Measurements from ENCODE around the gene JARID2. TPM values are rescaled to one million over a fixed set of nuclear protein-coding genes. Genes with fewer than 3 reads are reported as not detected.

The JARID2 gene
- total RNA-seq, 1 donor from 2014 or later, result 24.2 TPM

GRCh38 chr6:15449011-15449410, 203.1 kb downstream of the JARID2 start:
- Mint-ChIP-seq H3K4me1 (ENCODE audit: low read depth, unreplicated experiment) (peaks cover 5% of the 10 kb centered on the region), H3K9me3 (ENCODE audit: unreplicated experiment) (no peaks in the 10 kb centered on the region), H3K4me3 (ENCODE audit: unreplicated experiment) (no peak overlapping the region), H3K27me3 (ENCODE audit: low read depth, unreplicated experiment) (no peaks in the 10 kb centered on the region), H3K27ac (ENCODE audit: unreplicated experiment) (no peak overlapping the region), H3K36me3 (ENCODE audit: low read depth, unreplicated experiment) (peaks cover 10% of the 10 kb centered on the region)
- H4K20me1 ChIP-seq (ENCODE audit: insufficient read depth, low read length), result peaks cover 90% of the 10 kb centered on the region
- no peak overlapping the region for H3K9ac ChIP-seq (ENCODE audit: low read length)
- no peak overlapping the region for H2AFZ ChIP-seq (ENCODE audit: low read depth, low read length)
- H3K4me3 ChIP-seq (ENCODE audit: insufficient read depth, low read depth, low read length), result no peak overlapping the region
- peaks cover 3% of the 10 kb centered on the region for H3K4me1 ChIP-seq (ENCODE audit: insufficient read depth, low read length)
- H3K9me3 ChIP-seq (ENCODE audit: insufficient read depth, low read depth, low read length), result no peaks in the 10 kb centered on the region
- no peaks in the 10 kb centered on the region for H3K27me3 ChIP-seq (ENCODE audit: insufficient read depth, low read length)
- no peak overlapping the region for H3K4me2 ChIP-seq (ENCODE audit: low read length)
- peaks cover 70% of the 10 kb centered on the region for H3K79me2 ChIP-seq (ENCODE audit: insufficient read depth, low read length)
- no peaks in the 10 kb centered on the region for H3K36me3 ChIP-seq (ENCODE audit: insufficient read depth, low read length)
- no peak for TF ChIP-seq CTCF (IDR thresholded peaks at IDR 0.05; ENCODE audit: insufficient read depth, low read depth, low read length)
- TF ChIP-seq EZH2 (IDR thresholded peaks at IDR 0.05; ENCODE audit: insufficient read depth, low read length), result no peak
- FAIRE-seq (no peak), DNase-seq (ENCODE audit: low read depth) (no peak)
- no peak overlapping the region for H3K27ac ChIP-seq (ENCODE audit: low read depth, low read length)

DNA sequence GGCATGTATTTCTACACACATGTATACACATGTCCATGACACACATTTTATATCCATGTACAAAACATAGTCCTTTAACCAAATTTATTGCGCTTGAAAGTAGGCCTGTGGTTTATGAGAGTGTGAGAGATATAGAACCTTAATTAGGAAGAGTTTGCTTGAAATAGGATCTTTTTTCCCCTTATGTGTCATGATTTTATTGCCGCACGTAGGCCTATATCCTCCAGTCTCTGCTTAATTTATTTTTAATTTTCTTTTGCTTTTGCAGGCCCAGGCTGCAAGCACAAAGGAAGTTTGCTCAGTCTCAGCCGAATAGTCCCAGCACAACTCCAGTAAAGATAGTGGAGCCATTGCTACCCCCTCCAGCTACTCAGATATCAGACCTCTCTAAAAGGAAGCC, 205.9 kb downstream of the JARID2 start:
- H3K9ac ChIP-seq (ENCODE audit: low read length), result no peak overlapping the region
- no peak overlapping the region for H3K4me3 ChIP-seq (ENCODE audit: insufficient read depth, low read depth, low read length)
- no peaks in the 10 kb centered on the region for H3K4me1 ChIP-seq (ENCODE audit: insufficient read depth, low read length)
- H3K36me3 ChIP-seq (ENCODE audit: insufficient read depth, low read length), result no peaks in the 10 kb centered on the region
- H3K4me1 Mint-ChIP-seq (ENCODE audit: low read depth, unreplicated experiment), result peaks cover 4% of the 10 kb centered on the region
- no peaks in the 10 kb centered on the region for H3K9me3 Mint-ChIP-seq (ENCODE audit: unreplicated experiment)
- FAIRE-seq (no peak), DNase-seq (ENCODE audit: low read depth) (no peak)
- no peak overlapping the region for H3K27ac ChIP-seq (ENCODE audit: low read depth, low read length)
- peaks cover 49% of the 10 kb centered on the region for H3K79me2 ChIP-seq (ENCODE audit: insufficient read depth, low read length)
- no peak overlapping the region for H2AFZ ChIP-seq (ENCODE audit: low read depth, low read length)
- TF ChIP-seq EZH2 (IDR thresholded peaks at IDR 0.05; ENCODE audit: insufficient read depth, low read length) (no peak), CTCF (IDR thresholded peaks at IDR 0.05; ENCODE audit: insufficient read depth, low read depth, low read length) (no peak)
- no peaks in the 10 kb centered on the region for H3K27me3 ChIP-seq (ENCODE audit: insufficient read depth, low read length)
- no peak overlapping the region for H3K4me2 ChIP-seq (ENCODE audit: low read length)
- no peak overlapping the region for H3K27ac Mint-ChIP-seq (ENCODE audit: unreplicated experiment)
- peaks cover 87% of the 10 kb centered on the region for H4K20me1 ChIP-seq (ENCODE audit: insufficient read depth, low read length)
- H3K27me3 Mint-ChIP-seq (ENCODE audit: low read depth, unreplicated experiment), result no peaks in the 10 kb centered on the region
- H3K9me3 ChIP-seq (ENCODE audit: insufficient read depth, low read depth, low read length), result no peaks in the 10 kb centered on the region
- peaks cover 19% of the 10 kb centered on the region for H3K36me3 Mint-ChIP-seq (ENCODE audit: low read depth, unreplicated experiment)
- H3K4me3 Mint-ChIP-seq (ENCODE audit: unreplicated experiment), result no peak overlapping the region

- Histone ChIP-seq H3K9me3 (ENCODE audit: insufficient read depth, low read depth, low read length) (no peaks in the 10 kb centered on the region), H4K20me1 (ENCODE audit: insufficient read depth, low read length) (peaks cover 87% of the 10 kb centered on the region), H3K4me1 (ENCODE audit: insufficient read depth, low read length) (no peaks in the 10 kb centered on the region), H3K79me2 (ENCODE audit: insufficient read depth, low read length) (peaks cover 42% of the 10 kb centered on the region), H3K36me3 (ENCODE audit: insufficient read depth, low read length) (no peaks in the 10 kb centered on the region), H3K9ac (ENCODE audit: low read length) (no peak overlapping the region), H3K27ac (ENCODE audit: low read depth, low read length) (no peak overlapping the region), H3K4me2 (ENCODE audit: low read length) (no peak overlapping the region), H2AFZ (ENCODE audit: low read depth, low read length) (no peak overlapping the region), H3K27me3 (ENCODE audit: insufficient read depth, low read length) (no peaks in the 10 kb centered on the region), H3K4me3 (ENCODE audit: insufficient read depth, low read depth, low read length) (no peak overlapping the region)
- no peak for TF ChIP-seq EZH2 (IDR thresholded peaks at IDR 0.05; ENCODE audit: insufficient read depth, low read length)
- TF ChIP-seq CTCF (IDR thresholded peaks at IDR 0.05; ENCODE audit: insufficient read depth, low read depth, low read length), result no peak
- H3K4me1 Mint-ChIP-seq (ENCODE audit: low read depth, unreplicated experiment), result peaks cover 4% of the 10 kb centered on the region
- no peak for FAIRE-seq
- no peak overlapping the region for H3K27ac Mint-ChIP-seq (ENCODE audit: unreplicated experiment)
- peaks cover 19% of the 10 kb centered on the region for H3K36me3 Mint-ChIP-seq (ENCODE audit: low read depth, unreplicated experiment)
- DNase-seq (ENCODE audit: low read depth), result no peak
- H3K9me3 Mint-ChIP-seq (ENCODE audit: unreplicated experiment), result no peaks in the 10 kb centered on the region
- H3K27me3 Mint-ChIP-seq (ENCODE audit: low read depth, unreplicated experiment), result no peaks in the 10 kb centered on the region
- no peak overlapping the region for H3K4me3 Mint-ChIP-seq (ENCODE audit: unreplicated experiment)
Observed at GRCh38 chr6:15452182-15452941, 206.5 kb downstream of the JARID2 start.
